Adrenal gland (tissue), 12 donors: Measurements from ENCODE around the gene ERBB2. TPM values are rescaled to one million over a fixed set of nuclear protein-coding genes. Genes with fewer than 3 reads are reported as not detected.

Experiments
- DNase-seq, 7 donors: peaks; one replicate each; pipeline ENCODE4 v3.0.0-alpha.2; 2019 to 2020
- H3K27ac ChIP-seq, 5 donors: fragments of 200-600 bp; sonication (generic) in 4 of 5; 1 replicate in 3 of 5; 2 replicates in 2 of 5; pipeline versions ENCODE4 v1.5.1 to v1.8.0; 2016 to 2020; ENCODE audit warnings: mild to moderate bottlenecking in 1 of 5
- H3K27me3 ChIP-seq: fragments of 200-600 bp; 2 replicates; pipeline ENCODE4 v1.8.0; 2021
- H3K36me3 ChIP-seq, 2 donors: fragments of 200-600 bp; replicated peaks in 1 of 2; 1 replicate in 1 of 2; 2 replicates in 1 of 2; pipeline versions ENCODE4 v1.5.1 to v1.8.0; 2018 to 2022
- H3K4me1 ChIP-seq, 2 donors: fragments of 200-600 bp; replicated peaks in 1 of 2; 1 replicate in 1 of 2; 2 replicates in 1 of 2; pipeline versions ENCODE4 v1.5.1 to v1.8.0; 2018 to 2021
- H3K4me3 ChIP-seq, 4 donors: fragments of 200-600 bp; sonication (generic) in 3 of 4; one replicate each; pipeline ENCODE4 v1.5.1; 2016 to 2018
- H3K9me3 ChIP-seq, 3 donors: fragments of 200-600 bp; sonication (generic) in 1 of 3; replicated peaks in 1 of 3; 1 replicate in 2 of 3; 2 replicates in 1 of 3; pipeline versions ENCODE4 v1.5.1 to v1.8.0; 2016 to 2021
- CTCF ChIP-seq, 6 experiments: fragments of 450-650 bp in 4 of 6; fragments of 200-600 bp in 2 of 6; sonication (generic) in 1 of 6; IDR thresholded peaks; 1 replicate in 5 of 6; 2 replicates in 1 of 6; pipeline versions ENCODE4 v1.5.1 to v1.8.0; 2016 to 2021; ENCODE audit warnings: antibody characterized with exemption in 6 of 6, mild to moderate bottlenecking in 2 of 6, moderate library complexity in 1 of 6
- POLR2A ChIP-seq, 2 donors: fragments of 450-650 bp; IDR thresholded peaks; one replicate each; pipeline ENCODE4 v1.6.1; 2017; ENCODE audit warnings: antibody characterized with exemption in 2 of 2, mild to moderate bottlenecking in 2 of 2, moderate library complexity in 1 of 2
- WGBS, 4 donors: extraction: QIAGEN DNeasy Blood & Tissue Kit in 2 of 4; methylation state at CpG; one replicate each; pipeline versions ENCODE4 v1.1.5 to v1.1.7; 2013 to 2017; 5-methylcytosine and 5-hydroxymethylcytosine counted together
- intact Hi-C, 2 donors: fragments of 100-400 bp; cut with DNase I; formaldehyde crosslinking; loops; one replicate each; pipeline versions ENCODE4 v1.14.1 to v1.15.0; 2022 to 2023
- polyA plus RNA-seq, 3 donors: library from polyadenylated mRNA; stranded (reverse); fragments of 200-250 nt in 2 of 3; fragments of 350-450 nt in 1 of 3; fragmentation: Illumina TruSeq in 1 of 3; extraction: RNeasy Lipid Tissue Mini Kit (QIAGEN cat#74804) in 1 of 3; gene quantifications; one replicate each; pipeline ENCODE4 v1.2.3, GENCODE V29; 2013 to 2014
- total RNA-seq, 9 donors: library from RNA; depleted of rRNA in 4 of 9; stranded (reverse); fragments of >200 nt in 4 of 9; fragments of 120-200 nt in 1 of 9; fragmentation: NEBNext Ultra II Directional in 1 of 9; extraction: Animal tissue kit (Norgen Biotek cat#: 25700) in 1 of 9; gene quantifications; one replicate each; pipeline versions ENCODE4 v1.1.0 to v1.2.4, GENCODE V29; 2013 to 2023
- donor health status: healthy with polysubstance abuse.
- donor health status: Bipolar disorder and iron deficiency.
- donor health status: DM: yes; HTN: yes; CAD: no.
- donor health status: DM: no; HTN: no; CAD: no.
- donor health status: DM: no; HTN: no; CAD: no.
- donor health status: DM: yes; HTN: yes; CAD: no.

ERBB2 gene
- total and polyA plus RNA-seq, 12 donors, result 4.8 to 16.9 (median 11.9) TPM

GRCh38 chr17:39739885-39740356, 40.1 kb downstream of the ERBB2 start:
- no peaks in the 10 kb centered on the region for H3K36me3 ChIP-seq
- 31 to 58% (median 54%) methylated on average over 5 to 9 of the region's 9 CpGs for WGBS, 4 donors
- H3K27ac ChIP-seq, result no peak overlapping the region
- intact Hi-C loops, result no loop called here
- H3K4me1 ChIP-seq, result peaks cover 7 to 20% of the 10 kb centered on the region in 2 donors
- DNase-seq, result no peak
- TF ChIP-seq POLR2A (IDR thresholded peaks at IDR 0.05) (no peak), CTCF (IDR thresholded peaks at IDR 0.05) (no peak)
- H3K27me3 ChIP-seq, result peaks cover 41% of the 10 kb centered on the region
- H3K4me3 ChIP-seq, result peak overlapping the region in 1 of 4 donors; percentile 11
- H3K9me3 ChIP-seq, result no peaks in the 10 kb centered on the region

GRCh38 chr17:39740357-39741111, 40.7 kb downstream of the ERBB2 start:
- peaks cover 40% of the 10 kb centered on the region for H3K27me3 ChIP-seq
- no peak overlapping the region for H3K4me3 ChIP-seq
- intact Hi-C loops, result no loop called here
- TF ChIP-seq CTCF (IDR thresholded peaks at IDR 0.05) (no peak), POLR2A (IDR thresholded peaks at IDR 0.05) (no peak)
- DNase-seq, result no peak
- 27 to 57% (median 43%) methylated on average over 9 to 16 of the region's 16 CpGs for WGBS, 4 donors
- no peaks in the 10 kb centered on the region for H3K9me3 ChIP-seq
- no peak overlapping the region for H3K27ac ChIP-seq
- no peaks in the 10 kb centered on the region for H3K36me3 ChIP-seq
- peaks cover 7 to 20% of the 10 kb centered on the region in 2 donors for H3K4me1 ChIP-seq

GRCh38 chr17:39742126-39742855, 42.4 kb downstream of the ERBB2 start:
- no peaks in the 10 kb centered on the region for H3K36me3 ChIP-seq
- H3K27ac ChIP-seq, result no peak overlapping the region
- TF ChIP-seq CTCF (IDR thresholded peaks at IDR 0.05) (no peak), POLR2A (IDR thresholded peaks at IDR 0.05) (no peak)
- H3K9me3 ChIP-seq, result no peaks in the 10 kb centered on the region
- H3K4me3 ChIP-seq, result no peak overlapping the region
- 64 to 78% (median 73%) methylated on average over 7 to 18 of the region's 18 CpGs for WGBS, 4 donors
- H3K27me3 ChIP-seq, result peaks cover 32% of the 10 kb centered on the region
- DNase-seq, result no peak
- H3K4me1 ChIP-seq, result peaks cover 7 to 20% of the 10 kb centered on the region in 2 donors
- intact Hi-C loops, result no loop called here

- 74 to 79% (median 76%) methylated on average over 18 to 21 of the region's 21 CpGs for WGBS, 4 donors
- Histone ChIP-seq H3K27me3 (peaks cover 26% of the 10 kb centered on the region), H3K4me3 (no peak overlapping the region), H3K36me3 (no peaks in the 10 kb centered on the region), H3K4me1 (peaks cover 4 to 14% of the 10 kb centered on the region in 2 donors), H3K9me3 (no peaks in the 10 kb centered on the region), H3K27ac (no peak overlapping the region)
- TF ChIP-seq CTCF (IDR thresholded peaks at IDR 0.05) (no peak), POLR2A (IDR thresholded peaks at IDR 0.05) (no peak)
- intact Hi-C loops, result no loop called here
- no peak for DNase-seq
Measured at GRCh38 chr17:39742856-39743436, 43.1 kb downstream of the ERBB2 start.
